ENCODE data around the gene RAB6B.

Gene RAB6B

GRCh38 chr3:133894353-133895207 lies 1.1 kb downstream of the RAB6B start:
- DNase-seq (ENCODE audit: low read depth), result no peak

DNA sequence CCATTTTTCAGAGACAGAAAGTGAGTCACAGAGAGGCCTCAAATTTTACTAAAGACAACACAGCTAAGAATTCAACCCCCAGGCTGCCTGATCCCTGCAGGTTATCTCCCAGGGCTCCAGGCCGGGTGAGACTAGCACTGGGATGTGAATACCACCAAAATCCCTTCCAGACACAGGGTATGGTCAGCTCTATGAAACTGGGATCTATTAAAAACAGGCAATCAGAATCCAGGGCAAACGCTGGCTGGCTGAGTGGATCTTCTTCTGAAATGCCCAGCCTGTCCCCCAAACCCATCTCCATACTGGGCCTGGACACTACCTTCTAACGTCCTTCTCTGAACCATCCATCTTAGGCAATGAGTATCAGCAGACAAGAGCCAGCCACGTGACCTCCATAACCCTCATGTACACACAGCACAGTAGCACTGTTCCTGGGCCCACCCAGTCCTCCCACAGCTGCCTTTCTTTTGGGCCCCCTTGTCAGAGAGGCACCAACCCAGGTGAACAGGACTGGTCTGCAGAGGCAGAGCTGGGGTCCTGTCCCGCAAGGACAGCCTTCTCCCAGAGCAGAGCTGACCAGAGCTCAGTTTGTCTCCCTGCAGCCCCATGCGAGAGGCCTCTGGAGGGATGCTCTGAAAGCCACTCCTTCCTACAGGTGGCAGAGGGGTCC lies 1.9 kb downstream of the RAB6B start:
- no peak for DNase-seq (ENCODE audit: low read depth)

- DNase-seq (ENCODE audit: low read depth), result no peak
Measured at GRCh38 chr3:133892541-133893231, 3.0 kb downstream of the RAB6B start.

DNA sequence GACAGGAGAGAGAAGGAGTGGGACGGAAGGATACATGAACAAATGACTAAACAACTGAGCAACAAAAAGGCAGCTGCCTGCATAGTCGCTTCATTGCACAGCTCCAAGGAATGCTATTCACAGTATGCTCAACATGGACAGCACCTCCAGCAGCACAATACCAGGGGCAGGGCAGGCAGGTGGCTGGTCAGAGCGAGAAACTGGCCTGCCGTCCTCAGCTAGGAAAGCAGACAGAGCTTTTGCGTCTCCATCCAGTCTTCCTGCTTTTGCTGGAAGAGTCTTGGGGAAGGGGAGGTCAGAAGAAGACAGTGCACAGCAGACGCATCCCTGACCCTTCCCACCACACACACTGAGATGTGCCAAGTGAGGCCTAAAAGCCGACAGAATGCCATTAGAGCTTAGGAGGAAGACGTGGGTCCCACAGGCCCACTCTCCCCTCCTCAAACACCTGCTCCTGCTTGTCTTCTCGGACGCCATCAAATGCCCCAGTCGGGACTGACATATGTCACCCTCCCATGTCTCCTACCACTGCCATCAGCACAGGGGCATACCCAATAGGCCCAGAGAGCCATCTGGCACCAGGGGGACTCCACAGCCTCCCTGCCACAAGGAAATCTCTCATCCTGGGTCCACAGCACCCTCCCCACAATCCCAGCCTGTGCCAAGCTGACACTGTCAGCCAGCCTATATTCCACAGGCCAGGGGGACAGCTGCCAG lies 3.9 kb downstream of the RAB6B start:
- DNase-seq (ENCODE audit: low read depth), result no peak

DNA sequence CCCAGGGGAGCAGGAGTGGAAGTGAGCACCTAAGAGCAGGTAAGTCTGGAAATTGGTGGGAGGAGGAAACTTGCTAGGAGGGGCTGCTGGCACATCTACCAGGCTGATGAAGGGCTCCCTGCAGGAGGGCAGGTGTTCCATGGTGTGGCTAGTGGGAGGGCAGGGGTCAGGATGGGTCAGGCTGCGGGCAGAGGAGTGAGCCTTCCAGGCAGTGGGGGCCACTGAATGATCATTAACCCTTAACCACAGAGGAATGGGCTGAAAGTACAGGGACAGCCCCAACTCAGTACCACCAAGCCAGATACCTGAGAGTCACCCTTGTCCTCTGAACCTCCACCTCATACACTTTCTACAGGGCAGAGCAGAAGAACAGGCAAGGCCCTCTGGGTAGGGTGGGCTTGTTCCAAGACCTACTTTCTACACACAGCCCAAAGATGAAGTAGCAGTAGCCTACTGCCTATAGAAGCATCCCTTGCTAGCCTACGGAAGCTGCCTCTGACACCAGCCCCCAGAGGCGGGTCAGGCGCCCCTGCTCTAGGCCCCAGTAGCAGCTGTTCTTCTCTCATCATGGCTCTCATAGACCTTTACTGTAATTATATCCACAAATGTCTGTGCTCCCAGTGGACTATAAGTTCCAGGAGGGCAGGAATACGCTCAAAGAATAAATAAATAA lies 4.6 kb downstream of the RAB6B start:
- no peak for DNase-seq (ENCODE audit: low read depth)

DNA sequence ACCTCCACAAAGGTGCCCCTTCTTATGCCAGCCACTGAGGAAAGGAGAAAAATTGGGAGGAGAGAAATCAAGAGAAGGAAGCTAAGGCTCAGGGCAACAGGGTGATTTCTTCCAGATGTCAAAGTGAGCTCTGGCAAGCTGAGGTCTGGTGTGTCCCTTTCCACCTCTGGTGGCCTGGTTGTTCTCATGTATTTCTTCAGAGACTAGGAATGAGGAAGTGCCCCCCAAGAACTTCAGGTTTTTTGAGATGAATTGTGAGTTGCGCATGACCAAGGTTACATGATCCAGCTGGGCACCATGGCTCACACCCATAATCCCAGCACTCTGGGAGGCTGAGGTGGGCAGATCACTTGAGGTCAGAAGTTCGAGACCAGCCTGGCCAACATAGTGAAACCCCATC lies 5.6 kb downstream of the RAB6B start:
- DNase-seq (ENCODE audit: low read depth), result no peak

DNA sequence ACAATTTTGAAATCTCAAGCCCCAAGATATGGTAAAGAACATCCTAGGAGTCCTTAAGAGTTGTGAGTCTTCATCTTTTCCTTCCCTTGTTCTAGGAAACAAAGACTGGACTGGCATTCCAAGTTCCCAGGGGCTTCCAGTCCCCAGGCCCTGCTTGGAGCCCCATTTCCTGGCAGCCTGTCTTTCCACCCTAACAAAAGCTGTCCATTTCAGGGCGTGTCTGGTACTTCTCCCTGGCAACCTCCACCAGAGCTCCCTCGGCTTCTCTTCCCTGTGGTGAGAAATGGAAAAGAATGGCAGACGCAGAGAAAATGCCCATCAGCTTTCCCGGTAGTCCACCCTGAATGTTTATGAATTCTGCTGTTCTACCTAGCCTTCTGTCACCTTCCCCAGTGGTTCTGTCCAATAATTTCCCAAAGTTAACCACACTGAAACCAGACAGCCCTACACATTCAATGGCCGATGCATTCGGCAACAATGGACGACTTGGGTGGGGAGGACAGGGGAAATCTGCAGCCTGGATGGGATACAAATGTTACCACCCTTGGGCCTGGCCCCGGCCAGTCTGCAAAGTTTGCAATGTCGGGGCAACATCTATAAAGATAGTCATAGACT lies 6.8 kb downstream of the RAB6B start:
- DNase-seq (ENCODE audit: low read depth), result no peak

- DNase-seq (ENCODE audit: low read depth), result no peak
Measured at GRCh38 chr3:133887803-133888703, 7.6 kb downstream of the RAB6B start.

DNA sequence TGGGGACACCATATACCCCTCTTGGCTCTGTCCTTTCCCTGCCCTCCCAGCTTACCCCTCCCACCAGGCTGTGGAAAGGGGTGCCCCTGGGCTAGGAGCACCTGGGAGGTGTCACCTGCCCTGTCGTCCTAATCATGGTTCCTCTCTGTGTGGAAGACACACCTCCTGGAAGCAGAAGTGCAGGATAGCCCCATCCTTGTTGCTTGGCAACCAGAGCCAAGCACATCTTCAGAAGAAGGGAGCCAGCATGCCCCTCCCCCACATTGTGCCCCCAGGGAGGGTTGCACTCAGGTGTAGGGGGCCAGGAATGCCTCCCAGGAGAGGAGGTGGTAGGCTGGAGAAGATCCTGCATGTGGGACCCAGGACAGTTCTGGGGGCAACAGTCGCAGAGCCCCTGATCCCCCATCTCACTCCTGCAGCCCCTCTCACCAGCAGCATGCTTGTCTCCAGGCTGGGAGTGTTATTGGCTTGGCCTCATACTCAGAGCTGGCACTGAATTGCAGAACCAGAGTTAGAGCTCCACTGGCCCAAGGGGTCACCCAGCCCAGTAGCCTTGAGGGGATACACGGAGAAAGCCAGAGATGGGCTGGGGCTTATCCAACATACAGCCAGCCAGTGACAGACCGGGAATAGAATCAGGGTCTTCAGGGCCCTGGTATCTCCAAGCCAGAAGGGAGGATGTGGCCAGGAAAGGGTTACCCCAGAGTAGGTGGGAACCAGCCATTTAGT lies 8.4 kb downstream of the RAB6B start:
- no peak for DNase-seq (ENCODE audit: low read depth)

GRCh38 chr3:133886031-133886722 lies 9.5 kb downstream of the RAB6B start:
- no peak for DNase-seq (ENCODE audit: low read depth)

- no peak for DNase-seq (ENCODE audit: low read depth)
Measured at GRCh38 chr3:133884887-133885711, 10.6 kb downstream of the RAB6B start.

- no peak for DNase-seq (ENCODE audit: low read depth)
Measured at GRCh38 chr3:133884054-133884886, 11.4 kb downstream of the RAB6B start.

DNA sequence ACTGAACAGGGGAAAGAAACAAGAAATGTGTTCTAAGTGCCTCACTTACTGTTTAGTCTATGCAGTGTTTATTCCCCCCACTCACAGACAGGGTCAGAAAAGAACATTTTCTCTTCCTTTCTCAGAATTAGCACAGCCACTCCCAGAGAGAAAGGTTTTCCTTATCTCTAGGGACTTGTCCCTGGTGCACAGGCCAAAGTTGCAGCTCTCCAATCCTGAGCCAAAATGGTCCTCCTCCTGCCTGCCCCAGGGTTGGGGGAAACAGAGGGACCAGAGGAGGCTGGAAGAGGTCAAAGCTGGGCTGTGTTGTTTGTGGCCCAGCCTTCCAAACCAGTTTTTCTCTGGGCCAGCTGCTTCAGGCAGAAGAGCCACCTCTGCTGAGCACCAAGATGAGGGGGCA lies 12.0 kb downstream of the RAB6B start:
- no peak for DNase-seq (ENCODE audit: low read depth)

DNA sequence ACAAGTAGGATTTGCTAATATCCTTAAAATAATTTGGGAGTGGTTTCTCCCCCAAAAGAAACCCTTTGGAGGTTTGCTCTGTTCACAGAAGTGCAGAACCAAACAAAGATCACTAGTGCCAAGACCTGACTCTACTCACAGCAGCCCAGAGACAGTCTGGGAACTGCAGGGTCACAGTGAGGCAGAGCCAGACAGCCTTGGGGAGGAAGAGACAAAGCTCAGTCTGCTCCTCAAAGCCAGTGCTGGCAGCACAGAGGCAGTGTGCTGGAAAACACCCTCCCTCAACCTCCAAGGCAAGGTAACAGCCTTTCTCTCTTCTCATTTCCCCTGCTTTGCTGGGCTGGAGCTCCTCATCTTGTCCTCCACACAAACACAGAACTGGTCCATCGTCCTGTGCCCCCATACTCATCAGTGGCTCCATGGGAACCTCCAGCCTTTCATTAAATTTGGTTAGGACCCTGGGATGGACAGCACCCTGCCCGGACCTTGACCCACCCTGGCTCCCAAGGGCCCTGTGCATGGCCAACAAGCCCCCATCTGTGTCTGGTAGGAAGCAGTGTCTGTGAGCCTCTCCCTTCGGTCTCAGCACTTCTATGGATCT lies 12.6 kb downstream of the RAB6B start:
- DNase-seq (ENCODE audit: low read depth), result no peak

DNA sequence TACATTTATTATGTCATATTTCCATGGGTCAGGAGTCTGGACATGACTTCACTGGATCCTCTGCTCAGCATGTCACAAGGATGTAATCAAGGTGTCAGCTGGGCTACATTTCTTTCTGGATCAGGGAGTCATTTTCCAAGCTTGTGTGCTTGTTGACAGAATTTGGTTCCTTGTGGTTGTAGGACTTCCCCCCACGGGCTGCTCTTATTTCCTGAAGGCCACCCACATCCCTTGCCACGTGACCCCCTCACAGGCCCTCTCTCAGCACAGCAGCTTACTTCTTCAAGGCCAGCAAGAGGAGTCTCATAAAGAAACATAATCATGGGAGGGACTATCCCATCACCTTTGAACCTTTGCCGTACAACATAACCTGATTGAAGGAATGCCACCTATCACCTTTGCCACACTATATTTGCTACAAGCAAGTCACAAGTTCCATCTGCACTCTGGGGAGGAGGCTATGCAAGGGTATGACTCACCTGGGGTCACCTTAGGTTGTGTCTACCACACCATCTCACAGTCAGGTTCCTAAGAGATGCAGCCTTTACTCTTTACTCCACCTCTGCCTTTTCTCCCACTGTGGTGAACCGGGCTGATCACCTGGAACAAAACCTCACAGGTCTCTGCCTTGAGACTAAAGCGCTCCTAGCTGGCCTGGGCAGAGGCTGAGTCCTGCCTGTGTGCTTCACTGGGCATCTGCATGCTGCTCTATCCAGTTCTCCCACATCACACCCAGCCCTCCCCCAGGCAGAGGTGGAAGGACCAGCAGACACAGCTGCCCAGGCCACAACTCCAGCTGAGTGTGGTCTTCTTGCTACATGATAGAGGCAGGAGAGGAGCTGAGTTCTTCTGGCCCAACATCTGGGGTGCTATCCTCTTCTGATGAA lies 13.5 kb downstream of the RAB6B start:
- no peak for DNase-seq (ENCODE audit: low read depth)

DNA sequence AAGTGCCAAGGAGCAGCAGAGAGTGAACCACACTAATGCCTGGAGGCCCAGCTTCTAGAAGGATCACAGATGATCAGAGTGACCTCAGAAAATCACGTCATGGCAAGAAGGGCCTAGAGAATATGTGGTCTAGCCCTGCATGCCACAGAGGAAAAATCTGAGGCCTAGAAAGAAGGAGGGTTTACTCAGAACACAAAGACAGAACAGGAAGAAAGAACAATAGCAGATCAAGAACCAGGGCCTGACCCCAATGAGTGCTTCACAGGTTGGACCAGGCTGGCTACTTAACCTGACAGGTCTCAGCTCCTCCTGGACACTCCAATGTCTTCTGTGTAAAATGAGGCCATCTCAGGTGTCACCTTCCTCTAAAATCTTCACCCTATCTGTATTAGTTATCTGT lies 14.2 kb downstream of the RAB6B start:
- no peak for DNase-seq (ENCODE audit: low read depth)

Data from stromal cell of bone marrow (primary cell).